Amygdala (tissue), 56 donors: ENCODE results near the gene PLD4.
"Not testable (repeated sequence)": the region's sequence is repeated elsewhere in the genome, so short reads cannot be mapped to it uniquely, and the experiment has no call there.

Experiments used
- DNase-seq, 56 donors: peaks; one replicate each; lab custom pipeline; 2025; lab: John Stamatoyannopoulos, UW

The PLD4 gene

GRCh38 chr14:104924421-104925213 lies at the start of gene PLD4:
PLD4 (plus strand) TSS chr14:104924879; CDS start chr14:104927141, 2,262 bp downstream.
- DNase-seq: peak in 1 of 56 donors; percentile 11

- no peak for DNase-seq
Observed at GRCh38 chr14:104875412-104875751, 49.3 kb upstream of the PLD4 start.

GRCh38 chr14:104875811-104876210 lies 48.9 kb upstream of the PLD4 start:
- no peak for DNase-seq

GRCh38 chr14:104876251-104876699 lies 48.4 kb upstream of the PLD4 start:
- DNase-seq: no peak

GRCh38 chr14:104877066-104877805 lies 47.4 kb upstream of the PLD4 start:
- DNase-seq: no peak

- no peak for DNase-seq
Observed at GRCh38 chr14:104877806-104878550, 46.7 kb upstream of the PLD4 start.

GRCh38 chr14:104878582-104878981 lies 46.1 kb upstream of the PLD4 start:
- DNase-seq: no peak

- no peak for DNase-seq
Observed at GRCh38 chr14:104879201-104879982, 45.3 kb upstream of the PLD4 start.

GRCh38 chr14:104879983-104880565 lies 44.6 kb upstream of the PLD4 start:
- DNase-seq: no peak

GRCh38 chr14:104880584-104881210 lies 44.0 kb upstream of the PLD4 start:
- DNase-seq: no peak

- DNase-seq: no peak
Observed at GRCh38 chr14:104881369-104881979, 43.2 kb upstream of the PLD4 start.

GRCh38 chr14:104882325-104882973 lies 42.2 kb upstream of the PLD4 start:
- no peak for DNase-seq

- no peak for DNase-seq
Observed at GRCh38 chr14:104882991-104883660, 41.6 kb upstream of the PLD4 start.

GRCh38 chr14:104883681-104884361 lies 40.9 kb upstream of the PLD4 start:
- DNase-seq: no peak

GRCh38 chr14:104884381-104884780 lies 40.3 kb upstream of the PLD4 start:
- DNase-seq: not testable (repeated sequence)

GRCh38 chr14:104885031-104885972 lies 39.4 kb upstream of the PLD4 start:
- DNase-seq: no peak
